Neutrophil (primary cell): ENCODE results near the gene EXOC3L2.
A peak's percentile ranks its signal among the peaks of the same experiment; 100 is the strongest.

Source experiments
- H3K27ac ChIP-seq: fragments of 200-600 bp; sonication (generic); 2 replicates; pipeline ENCODE4 v1.5.1; 2016; ENCODE audit warnings: mild to moderate bottlenecking, moderate library complexity
- H3K27me3 ChIP-seq: fragments of 200-600 bp; sonication (generic); 2 replicates; pipeline ENCODE4 v1.6.0; 2016; ENCODE audit warnings: mild to moderate bottlenecking
- H3K36me3 ChIP-seq: fragments of 200-600 bp; sonication (generic); 2 replicates; pipeline ENCODE4 v1.5.1; 2017
- H3K4me1 ChIP-seq, 2 experiments: fragments of 200-600 bp in 1 of 2; sonication (generic) in 1 of 2; 1 replicate in 1 of 2; 2 replicates in 1 of 2; pipeline versions ENCODE4 v1.5.1 to v1.6.1; 2013 to 2016; ENCODE audit warnings: low read depth in 1 of 2, low read length in 1 of 2, mild to moderate bottlenecking in 1 of 2, moderate library complexity in 1 of 2; ENCODE audit not compliant: control insufficient read depth in 1 of 2, insufficient read depth in 1 of 2
- H3K4me3 ChIP-seq, 2 experiments: fragments of 200-600 bp in 1 of 2; sonication (generic) in 1 of 2; 1 replicate in 1 of 2; 2 replicates in 1 of 2; pipeline ENCODE4 v1.5.1; 2013 to 2016; ENCODE audit warnings: low read depth in 1 of 2, low read length in 1 of 2, mild to moderate bottlenecking in 1 of 2, moderate library complexity in 1 of 2
- H3K9me3 ChIP-seq: fragments of 200-600 bp; sonication (generic); 2 replicates; pipeline ENCODE4 v1.5.1; 2016
- CTCF ChIP-seq: fragments of 200-600 bp; sonication (generic); IDR thresholded peaks from 2 replicates; pipeline ENCODE4 v1.5.1; 2016; ENCODE audit warnings: antibody characterized with exemption

EXOC3L2 gene

GRCh38 chr19:45195764-45196163 is 49.4 kb downstream of the EXOC3L2 start:
- Histone ChIP-seq H3K4me3 (no peak overlapping the region), H3K27ac (no peak overlapping the region), H3K36me3 (no peaks in the 10 kb centered on the region), H3K9me3 (no peaks in the 10 kb centered on the region), H3K27me3 (no peaks in the 10 kb centered on the region), H3K4me1 (no peaks in the 10 kb centered on the region)
- no peak for TF ChIP-seq CTCF

- no peak for TF ChIP-seq CTCF
- Histone ChIP-seq H3K27me3 (no peaks in the 10 kb centered on the region), H3K9me3 (no peaks in the 10 kb centered on the region), H3K36me3 (no peaks in the 10 kb centered on the region), H3K4me1 (peaks cover 3% of the 10 kb centered on the region in 2 experiments), H3K4me3 (no peak overlapping the region), H3K27ac (no peak overlapping the region)
Observed at GRCh38 chr19:45191375-45191774, 53.8 kb downstream of the EXOC3L2 start.

- H3K36me3 ChIP-seq: no peaks in the 10 kb centered on the region
- no peak overlapping the region for H3K4me3 ChIP-seq
- H3K9me3 ChIP-seq: no peaks in the 10 kb centered on the region
- no peak for TF ChIP-seq CTCF
- H3K27ac ChIP-seq: no peak overlapping the region
- no peaks in the 10 kb centered on the region for H3K27me3 ChIP-seq
- peaks cover 10% of the 10 kb centered on the region in 2 experiments for H3K4me1 ChIP-seq
Observed at GRCh38 chr19:45189971-45190370, 55.2 kb downstream of the EXOC3L2 start.

- no peaks in the 10 kb centered on the region for H3K9me3 ChIP-seq
- H3K36me3 ChIP-seq: no peaks in the 10 kb centered on the region
- peak; percentile 63 for TF ChIP-seq CTCF
- no peak overlapping the region for H3K4me3 ChIP-seq
- no peaks in the 10 kb centered on the region for H3K27me3 ChIP-seq
- peaks cover 31 to 34% of the 10 kb centered on the region in 2 experiments for H3K4me1 ChIP-seq
- no peak overlapping the region for H3K27ac ChIP-seq
Observed at GRCh38 chr19:45187421-45188100, 57.6 kb downstream of the EXOC3L2 start.

GRCh38 chr19:45186509-45187334 is 58.5 kb downstream of the EXOC3L2 start:
- Histone ChIP-seq H3K36me3 (no peaks in the 10 kb centered on the region), H3K4me1 (peaks cover 34 to 35% of the 10 kb centered on the region in 2 experiments), H3K9me3 (no peaks in the 10 kb centered on the region), H3K27me3 (no peaks in the 10 kb centered on the region), H3K4me3 (no peak overlapping the region), H3K27ac (no peak overlapping the region)
- no peak for TF ChIP-seq CTCF
